CD4-positive, alpha-beta T cell treated with Interleukin-4 for 4 hours (primary cell): ENCODE measurements around the gene RAVER2.
"Not testable (repeated sequence)": the region's sequence is repeated elsewhere in the genome, so short reads cannot be mapped to it uniquely, and the experiment has no call there.

Experiments
- DNase-seq: peaks from one replicate; pipeline ENCODE4 v3.0.0-alpha.2; 2020

RAVER2 gene

DNA sequence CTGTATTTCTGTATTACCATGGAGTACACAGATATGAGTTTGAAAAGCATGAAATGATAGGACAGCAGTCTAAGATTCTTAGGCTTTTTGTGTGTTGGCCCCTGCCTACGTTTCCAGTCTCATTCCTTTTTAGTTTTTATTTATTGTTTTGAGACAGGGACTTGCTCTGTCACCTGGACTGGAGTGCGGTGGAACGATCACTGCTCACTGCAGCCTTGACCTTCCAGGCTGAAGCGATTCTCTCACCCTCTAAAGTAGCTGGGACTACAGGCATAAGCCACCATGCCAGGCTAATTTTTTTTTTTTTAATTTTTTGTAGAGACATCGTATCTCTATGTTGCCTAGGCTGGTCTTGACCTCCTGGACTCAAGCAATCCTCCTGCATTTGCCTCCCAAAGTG lies 3.8 kb downstream of the RAVER2 start:
- no peak for DNase-seq

- DNase-seq: no peak
These were observed 5.2 kb downstream of the RAVER2 start for GRCh38 chr1:64750092-64750491.

DNA sequence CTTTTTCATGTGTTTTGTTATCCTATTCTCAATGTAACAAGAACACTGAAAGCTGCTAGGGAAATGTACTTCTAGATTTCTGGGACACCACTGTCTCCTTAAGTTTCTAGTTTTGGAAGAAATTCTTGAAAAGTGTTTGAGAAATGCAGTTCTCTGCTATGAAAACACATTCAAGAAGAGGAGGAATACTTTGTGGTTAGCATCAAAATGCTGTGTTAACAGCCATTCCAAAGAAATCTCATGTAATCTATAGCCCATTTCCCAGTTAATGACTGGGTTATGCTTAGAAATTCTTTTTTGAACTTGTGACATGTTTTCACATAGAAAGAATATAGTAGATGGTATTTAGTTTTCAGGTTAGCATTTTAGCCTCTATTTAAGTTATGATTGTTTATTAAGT lies 6.0 kb downstream of the RAVER2 start:
- DNase-seq: no peak

- no peak for DNase-seq
These were observed 9.3 kb downstream of the RAVER2 start for GRCh38 chr1:64754173-64754572.

- no peak for DNase-seq
These were observed 10.5 kb downstream of the RAVER2 start for GRCh38 chr1:64755361-64755760.

- no peak for DNase-seq
These were observed 11.9 kb downstream of the RAVER2 start for GRCh38 chr1:64756770-64757169.

DNA sequence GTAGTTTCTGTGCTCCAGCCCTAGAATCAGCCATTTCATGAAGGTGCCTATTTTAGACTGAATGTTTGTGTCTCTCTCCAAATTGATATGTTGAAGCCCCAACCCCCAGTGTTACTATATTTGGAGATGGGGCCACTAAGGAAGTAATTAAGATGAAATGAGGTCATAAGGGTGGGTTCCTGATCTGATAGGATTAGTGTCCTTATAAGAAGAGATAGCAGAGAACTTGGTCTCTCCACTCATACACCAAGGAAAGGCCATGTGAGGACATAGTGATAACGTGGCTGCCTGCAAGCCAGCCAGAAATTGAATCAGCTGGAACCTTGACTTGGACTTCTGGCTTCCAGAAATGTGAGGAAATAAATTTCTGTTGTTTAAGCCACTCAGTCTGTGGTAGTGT lies 12.3 kb downstream of the RAVER2 start:
- DNase-seq: no peak

GRCh38 chr1:64758233-64758632 lies 13.4 kb downstream of the RAVER2 start:
- no peak for DNase-seq

GRCh38 chr1:64759968-64760367 lies 15.1 kb downstream of the RAVER2 start:
- no peak for DNase-seq

DNA sequence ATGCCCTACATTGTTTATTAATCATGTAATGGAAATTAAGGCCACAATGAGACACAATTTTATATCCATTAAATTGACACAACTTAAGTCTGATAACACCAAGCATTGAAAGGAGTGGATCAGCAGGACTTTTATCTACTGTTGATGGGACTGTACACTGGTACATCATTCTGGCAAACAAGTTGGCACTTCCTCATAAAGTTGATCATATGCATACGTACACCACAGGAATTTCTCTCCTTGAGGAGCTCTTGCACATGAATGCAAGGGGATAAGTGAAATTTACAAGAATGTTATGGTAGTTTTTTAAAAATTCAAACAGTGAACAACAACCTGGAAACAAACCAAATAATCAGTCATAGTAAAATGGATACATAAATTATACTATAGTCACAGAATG lies 20.1 kb downstream of the RAVER2 start:
- DNase-seq: no peak

- no peak for DNase-seq
These were observed 21.0 kb downstream of the RAVER2 start for GRCh38 chr1:64765826-64766225.

GRCh38 chr1:64766429-64766828 lies 21.6 kb downstream of the RAVER2 start:
- no peak for DNase-seq

GRCh38 chr1:64769482-64769881 lies 24.6 kb downstream of the RAVER2 start:
- DNase-seq: no peak

GRCh38 chr1:64769971-64770370 lies 25.1 kb downstream of the RAVER2 start:
- no peak for DNase-seq

GRCh38 chr1:64773306-64773705 lies 28.4 kb downstream of the RAVER2 start:
- DNase-seq: not testable (repeated sequence)

- no peak for DNase-seq
These were observed 30.2 kb downstream of the RAVER2 start for GRCh38 chr1:64775113-64775512.

DNA sequence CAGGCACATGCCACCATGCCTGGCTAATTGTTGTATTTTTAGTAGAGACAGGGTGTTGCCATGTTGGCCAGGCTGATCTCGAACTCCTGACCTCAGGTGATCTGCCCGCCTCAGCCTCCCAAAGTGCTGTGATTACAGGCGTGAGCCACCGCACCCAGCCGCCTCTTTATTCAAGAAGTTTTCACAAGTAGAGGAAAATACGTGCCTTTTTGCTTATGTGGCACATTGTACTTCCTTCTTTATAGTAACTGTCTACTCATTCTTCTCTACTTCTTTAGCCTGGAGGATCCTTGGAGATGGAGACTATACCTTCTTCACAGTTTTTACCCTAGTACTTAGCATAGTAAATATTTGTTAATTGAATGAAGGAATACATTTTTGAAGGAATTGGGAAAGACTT lies 37.2 kb downstream of the RAVER2 start:
- not testable (repeated sequence) for DNase-seq

DNA sequence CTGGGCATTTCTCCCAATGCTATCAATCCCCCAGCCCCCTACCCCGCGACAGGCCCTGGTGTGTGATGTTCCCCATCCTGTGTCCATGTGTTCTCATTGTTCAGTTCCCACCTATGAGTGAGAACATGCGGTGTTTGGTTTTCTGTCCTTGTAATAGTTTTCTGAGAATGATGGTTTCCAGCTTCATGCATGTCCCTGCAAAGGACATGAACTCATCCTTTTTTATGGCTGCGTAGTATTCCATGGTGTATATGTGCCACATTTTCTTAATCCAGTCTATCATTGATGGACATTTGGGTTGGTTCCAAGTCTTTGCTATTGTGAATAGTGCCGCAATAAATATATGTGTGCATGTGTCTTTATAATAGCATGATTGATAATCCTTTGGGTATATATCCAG lies 38.0 kb downstream of the RAVER2 start:
- not testable (repeated sequence) for DNase-seq

- DNase-seq: no peak
These were observed 46.1 kb downstream of the RAVER2 start for GRCh38 chr1:64790832-64791487.

DNA sequence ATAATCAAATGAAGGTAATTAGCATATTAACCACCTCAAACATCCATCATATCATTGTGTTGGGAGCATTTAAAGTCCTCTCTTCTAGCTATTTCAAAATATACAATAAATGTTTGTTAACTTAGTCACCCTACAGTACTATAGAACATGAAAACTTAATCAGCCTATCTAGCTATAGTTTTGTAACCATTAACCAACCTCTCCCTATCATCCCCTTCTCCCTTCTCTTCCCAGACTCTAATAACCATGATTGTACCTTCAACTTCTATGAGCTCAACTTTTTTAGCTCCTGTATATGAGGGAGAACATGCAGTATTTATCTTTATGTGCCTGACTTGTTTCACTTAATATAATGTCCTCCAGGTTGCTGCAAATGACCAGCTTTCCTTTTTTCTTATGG lies 54.0 kb downstream of the RAVER2 start:
- DNase-seq: no peak

GRCh38 chr1:64801851-64802523 lies 57.1 kb downstream of the RAVER2 start:
- DNase-seq: no peak

DNA sequence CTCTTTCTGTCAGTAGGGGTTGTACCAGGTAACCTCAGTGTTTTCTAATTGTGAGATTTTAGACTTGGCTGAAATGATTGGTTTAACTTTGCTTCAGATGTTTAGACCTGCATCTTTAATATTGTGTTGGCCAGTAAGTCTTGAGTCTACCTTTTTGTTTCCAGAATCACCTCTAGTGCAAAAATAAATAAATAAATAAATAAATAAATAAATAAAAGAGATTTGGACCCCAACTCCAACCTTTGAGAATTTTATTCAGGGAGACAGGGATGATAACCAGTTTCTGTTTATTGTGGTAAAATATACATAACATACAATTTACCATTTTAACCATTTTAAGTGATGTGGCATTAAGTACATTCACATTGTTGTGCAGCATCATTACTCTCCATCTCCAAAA lies 64.4 kb downstream of the RAVER2 start:
- no peak for DNase-seq

GRCh38 chr1:64810001-64810400 lies 65.1 kb downstream of the RAVER2 start:
- DNase-seq: no peak

DNA sequence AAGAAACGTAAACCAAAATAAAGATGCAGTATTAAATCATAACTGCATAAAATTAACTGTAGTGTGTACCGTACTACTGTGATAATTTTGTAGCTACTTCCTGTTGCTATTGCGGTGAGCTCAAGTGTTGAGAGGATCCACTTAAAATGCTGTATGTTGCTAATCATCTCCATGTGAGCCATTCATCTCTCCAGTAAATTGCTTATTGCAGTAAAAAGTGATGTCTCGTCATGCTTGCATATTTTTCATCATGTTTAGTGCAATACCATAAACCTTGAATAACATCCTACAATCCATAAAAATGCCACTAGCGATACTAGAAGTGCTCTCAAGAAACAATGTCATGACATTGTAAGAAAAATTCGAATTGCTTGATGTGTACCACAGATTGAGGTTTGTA lies 66.3 kb downstream of the RAVER2 start:
- DNase-seq: no peak

- DNase-seq: no peak
These were observed 69.6 kb downstream of the RAVER2 start for GRCh38 chr1:64814427-64814826.
